DOHH2 (cell line): ENCODE data around the gene HSPBP1.

Source experiments
- H3F3A ChIP-seq: fragments of 200-600 bp; sonication (generic), shearing (Covaris generic); 2 replicates; pipeline ENCODE4 v1.6.0; 2016; ENCODE audit warnings: antibody characterized with exemption, mild to moderate bottlenecking; ENCODE audit not compliant: control insufficient read depth, insufficient read depth
- H3K27ac ChIP-seq: fragments of 200-600 bp; sonication (generic); 2 replicates; pipeline ENCODE4 v1.5.1; 2014; ENCODE audit warnings: low read depth, mild to moderate bottlenecking, low read length, moderate library complexity
- H3K27me3 ChIP-seq: fragments of 200-600 bp; sonication (generic); 2 replicates; pipeline ENCODE4 v1.6.1; 2014; ENCODE audit warnings: mild to moderate bottlenecking, low read length, mixed read lengths; ENCODE audit not compliant: control insufficient read depth
- H3K36me3 ChIP-seq: fragments of 200-600 bp; sonication (generic); 2 replicates; pipeline ENCODE4 v1.6.1; 2014; ENCODE audit warnings: mild to moderate bottlenecking, low read length, moderate library complexity, mixed read lengths; ENCODE audit not compliant: control insufficient read depth
- H3K4me1 ChIP-seq: fragments of 200-600 bp; sonication (generic); 2 replicates; pipeline ENCODE4 v1.6.1; 2014; ENCODE audit warnings: mild to moderate bottlenecking, low read length, mixed read lengths; ENCODE audit not compliant: control insufficient read depth
- H3K4me2 ChIP-seq: fragments of 200-600 bp; sonication (generic); 2 replicates; pipeline ENCODE4 v1.6.0; 2014; ENCODE audit warnings: mild to moderate bottlenecking, low read length, moderate library complexity
- H3K4me3 ChIP-seq: fragments of 200-600 bp; sonication (generic); 2 replicates; pipeline ENCODE4 v1.5.1; 2014; ENCODE audit warnings: mild to moderate bottlenecking, low read length, mixed read lengths
- H3K79me2 ChIP-seq: fragments of 200-600 bp; sonication (generic); 2 replicates; pipeline ENCODE4 v1.6.1; 2014; ENCODE audit warnings: mild to moderate bottlenecking, low read length, mixed read lengths; ENCODE audit not compliant: control insufficient read depth
- H3K9me2 ChIP-seq: fragments of 200-600 bp; sonication (generic); replicated peaks from 2 replicates; pipeline ENCODE4 v1.6.1; 2014; ENCODE audit warnings: mild to moderate bottlenecking, low read length, mixed read lengths; ENCODE audit not compliant: control insufficient read depth
- H3K9me3 ChIP-seq: fragments of 200-600 bp; sonication (generic); 2 replicates; pipeline ENCODE4 v1.6.1; 2014; ENCODE audit warnings: antibody characterized with exemption, low read length, mixed read lengths; ENCODE audit not compliant: control insufficient read depth, insufficient read depth
- H4K20me1 ChIP-seq: fragments of 200-600 bp; sonication (generic); 2 replicates; pipeline ENCODE4 v1.6.0; 2014; ENCODE audit warnings: low read depth, mild to moderate bottlenecking, antibody characterized with exemption, low read length, moderate library complexity; ENCODE audit not compliant: control insufficient read depth, insufficient read depth
- EZH2phosphoT487 ChIP-seq: fragments of 200-600 bp; sonication (generic); IDR thresholded peaks from 2 replicates; pipeline ENCODE4 v1.6.1; 2017; ENCODE audit warnings: borderline replicate concordance, mild to moderate bottlenecking, antibody characterized with exemption, low read length, moderate library complexity, mixed read lengths
- TF ChIP-seq, protein P1 (sequence below): fragments of 200-600 bp; sonication (generic); IDR thresholded peaks from one replicate; pipeline ENCODE4 v1.5.1; 2014; ENCODE audit warnings: antibody characterized with exemption, mild to moderate bottlenecking, low read depth, low read length; ENCODE audit not compliant: poor library complexity, severe bottlenecking

The HSPBP1 gene

GRCh38 chr19:55312621-55313512, 33.0 kb upstream of the HSPBP1 start:
- no peaks in the 10 kb centered on the region for H3K9me3 ChIP-seq
- H3K4me3 ChIP-seq, result no peak overlapping the region
- H3K27ac ChIP-seq, result no peak overlapping the region
- no peaks in the 10 kb centered on the region for H3F3A ChIP-seq
- no peaks in the 10 kb centered on the region for H4K20me1 ChIP-seq
- peaks cover 27% of the 10 kb centered on the region for H3K4me1 ChIP-seq
- no peaks in the 10 kb centered on the region for H3K79me2 ChIP-seq
- TF ChIP-seq, protein P1, sequence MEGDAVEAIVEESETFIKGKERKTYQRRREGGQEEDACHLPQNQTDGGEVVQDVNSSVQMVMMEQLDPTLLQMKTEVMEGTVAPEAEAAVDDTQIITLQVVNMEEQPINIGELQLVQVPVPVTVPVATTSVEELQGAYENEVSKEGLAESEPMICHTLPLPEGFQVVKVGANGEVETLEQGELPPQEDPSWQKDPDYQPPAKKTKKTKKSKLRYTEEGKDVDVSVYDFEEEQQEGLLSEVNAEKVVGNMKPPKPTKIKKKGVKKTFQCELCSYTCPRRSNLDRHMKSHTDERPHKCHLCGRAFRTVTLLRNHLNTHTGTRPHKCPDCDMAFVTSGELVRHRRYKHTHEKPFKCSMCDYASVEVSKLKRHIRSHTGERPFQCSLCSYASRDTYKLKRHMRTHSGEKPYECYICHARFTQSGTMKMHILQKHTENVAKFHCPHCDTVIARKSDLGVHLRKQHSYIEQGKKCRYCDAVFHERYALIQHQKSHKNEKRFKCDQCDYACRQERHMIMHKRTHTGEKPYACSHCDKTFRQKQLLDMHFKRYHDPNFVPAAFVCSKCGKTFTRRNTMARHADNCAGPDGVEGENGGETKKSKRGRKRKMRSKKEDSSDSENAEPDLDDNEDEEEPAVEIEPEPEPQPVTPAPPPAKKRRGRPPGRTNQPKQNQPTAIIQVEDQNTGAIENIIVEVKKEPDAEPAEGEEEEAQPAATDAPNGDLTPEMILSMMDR, result no peak
- TF ChIP-seq EZH2phosphoT487, result no peak
- H3K9me2 ChIP-seq, result no peaks in the 10 kb centered on the region
- H3K36me3 ChIP-seq, result no peaks in the 10 kb centered on the region
- no peaks in the 10 kb centered on the region; the same call in 1 of the 2 replicates for H3K27me3 ChIP-seq
- H3K4me2 ChIP-seq, result no peak overlapping the region

DNA sequence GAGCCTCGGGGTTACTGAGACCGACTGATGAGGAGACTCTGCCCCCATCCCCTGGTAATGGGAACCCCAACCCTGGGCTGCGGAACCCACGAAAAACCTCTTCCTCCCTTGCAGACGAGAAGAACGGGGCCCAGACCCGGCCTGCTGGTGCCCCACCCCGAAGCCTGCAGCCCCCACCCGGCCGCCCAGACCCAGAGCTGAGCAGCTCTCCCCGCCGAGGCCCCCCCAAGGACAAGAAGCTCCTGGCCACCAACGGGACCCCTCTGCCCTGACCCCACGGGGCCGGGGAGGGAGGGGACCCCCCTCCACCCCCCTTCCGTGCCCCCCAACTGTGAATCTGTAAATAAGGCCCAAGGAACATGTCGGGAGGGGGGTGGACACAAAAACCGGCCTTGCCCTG, 31.9 kb upstream of the HSPBP1 start:
- peaks cover 38% of the 10 kb centered on the region for H3K4me1 ChIP-seq
- H3K27me3 ChIP-seq, result no peaks in the 10 kb centered on the region; the same call in 1 of the 2 replicates
- H3K9me3 ChIP-seq, result no peaks in the 10 kb centered on the region
- H3F3A ChIP-seq, result no peaks in the 10 kb centered on the region
- H3K36me3 ChIP-seq, result no peaks in the 10 kb centered on the region
- no peak overlapping the region for H3K4me2 ChIP-seq
- no peaks in the 10 kb centered on the region for H4K20me1 ChIP-seq
- TF ChIP-seq, protein P1, result no peak
- no peak for TF ChIP-seq EZH2phosphoT487
- H3K79me2 ChIP-seq, result no peaks in the 10 kb centered on the region
- H3K4me3 ChIP-seq, result no peak overlapping the region
- no peak overlapping the region for H3K27ac ChIP-seq
- H3K9me2 ChIP-seq, result no peaks in the 10 kb centered on the region

DNA sequence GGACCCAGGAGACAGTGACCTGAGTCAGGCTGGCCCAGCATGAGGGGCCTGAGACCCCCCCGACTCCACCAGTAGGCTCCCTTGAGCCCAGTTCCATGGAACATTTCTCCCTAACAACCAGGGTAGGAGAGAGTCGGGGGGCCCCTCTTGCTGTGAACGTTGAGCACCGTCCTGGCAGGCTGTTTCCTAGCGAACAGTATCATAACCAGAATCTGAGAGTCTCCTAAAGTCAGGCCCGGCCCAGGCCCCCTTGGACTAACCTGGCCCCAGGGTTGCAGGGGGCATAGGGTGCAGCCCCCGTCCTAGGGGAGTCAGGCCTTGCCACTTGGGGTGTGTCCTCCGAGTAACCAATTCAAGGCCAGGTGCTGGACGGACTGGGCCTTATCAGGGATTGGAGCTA, 31.5 kb upstream of the HSPBP1 start:
- TF ChIP-seq EZH2phosphoT487, result no peak
- TF ChIP-seq, protein P1, result no peak
- Histone ChIP-seq H3K36me3 (no peaks in the 10 kb centered on the region), H3K9me2 (no peaks in the 10 kb centered on the region)

More for the DNA sequence above, 31.5 kb upstream of the HSPBP1 start:
- H3K4me3 ChIP-seq, result no peak overlapping the region
- no peaks in the 10 kb centered on the region for H3K9me3 ChIP-seq
- H3K4me1 ChIP-seq, result peaks cover 38% of the 10 kb centered on the region
- no peaks in the 10 kb centered on the region; the same call in 1 of the 2 replicates for H3K27me3 ChIP-seq
- no peak overlapping the region for H3K27ac ChIP-seq
- H3K4me2 ChIP-seq, result no peak overlapping the region
- no peaks in the 10 kb centered on the region for H4K20me1 ChIP-seq
- no peaks in the 10 kb centered on the region for H3K79me2 ChIP-seq
- no peaks in the 10 kb centered on the region for H3F3A ChIP-seq
